SU-DHL-6 (cell line): ENCODE measurements around the gene ANKS1B.

Source experiments
- H2AFZ ChIP-seq: fragments of 200-600 bp; sonication (generic); 2 replicates; pipeline ENCODE4 v1.6.1; 2014; ENCODE audit warnings: low read depth, mild to moderate bottlenecking, moderate library complexity, mixed read lengths, antibody characterized with exemption, low read length; ENCODE audit not compliant: severe bottlenecking
- H3F3A ChIP-seq: fragments of 200-600 bp; shearing (Covaris generic); 2 replicates; pipeline ENCODE4 v1.6.0; 2016; ENCODE audit warnings: antibody characterized with exemption, mild to moderate bottlenecking; ENCODE audit not compliant: insufficient read depth
- H3K27ac ChIP-seq: fragments of 200-600 bp; sonication (generic); 2 replicates; pipeline ENCODE4 v1.5.1; 2016; ENCODE audit warnings: low read depth, mild to moderate bottlenecking, low read length, moderate library complexity, mixed read lengths
- H3K27me3 ChIP-seq: fragments of 200-600 bp; sonication (generic), shearing (Covaris generic); 2 replicates; pipeline ENCODE4 v1.6.0; 2014; ENCODE audit warnings: mild to moderate bottlenecking, low read length
- H3K36me3 ChIP-seq: fragments of 200-600 bp; sonication (generic); 2 replicates; pipeline ENCODE4 v1.6.1; 2014; ENCODE audit warnings: mild to moderate bottlenecking, low read length, mixed read lengths
- H3K4me2 ChIP-seq: fragments of 300-600, 200-600 bp; shearing (Covaris generic), sonication (generic); 2 replicates; pipeline ENCODE4 v1.6.0; 2014; ENCODE audit warnings: low read length, low read depth, mild to moderate bottlenecking; ENCODE audit not compliant: poor library complexity, severe bottlenecking
- H3K4me3 ChIP-seq: fragments of 200-600 bp; sonication (generic); 2 replicates; pipeline ENCODE4 v1.5.1; 2014; ENCODE audit warnings: antibody characterized with exemption, low read length, mild to moderate bottlenecking, mixed read lengths; ENCODE audit not compliant: insufficient read depth, poor library complexity, severe bottlenecking
- H3K79me2 ChIP-seq: fragments of 200-600 bp; sonication (generic); 2 replicates; pipeline ENCODE4 v1.6.1; 2014; ENCODE audit warnings: mild to moderate bottlenecking, low read length, moderate library complexity; ENCODE audit not compliant: insufficient read depth
- H3K9ac ChIP-seq: fragments of 200-600 bp; sonication (generic); 2 replicates; pipeline ENCODE4 v1.7.0; 2014; ENCODE audit warnings: mild to moderate bottlenecking, low read length
- H3K9me2 ChIP-seq: fragments of 200-600 bp; sonication (generic); replicated peaks from 2 replicates; pipeline ENCODE4 v1.6.1; 2014; ENCODE audit warnings: low read length; ENCODE audit not compliant: insufficient read depth
- H3K9me3 ChIP-seq: fragments of 200-600 bp; sonication (generic); 2 replicates; pipeline ENCODE4 v1.6.1; 2014; ENCODE audit warnings: low read length, mixed read lengths; ENCODE audit not compliant: insufficient read depth
- H4K20me1 ChIP-seq: fragments of 200-600 bp; sonication (generic); 2 replicates; pipeline ENCODE4 v1.6.1; 2014; ENCODE audit warnings: low read depth, mild to moderate bottlenecking, antibody characterized with exemption, low read length, moderate library complexity, mixed read lengths
- EZH2phosphoT487 ChIP-seq: fragments of 200-600 bp; sonication (generic), shearing (Covaris generic); conservative IDR thresholded peaks from 2 replicates; pipeline ENCODE4 v1.6.1; 2018; ENCODE audit warnings: mild to moderate bottlenecking, antibody characterized with exemption, low read length, moderate library complexity, mixed read lengths
- TF ChIP-seq, protein P1 (sequence below): fragments of 200-600 bp; sonication (generic); IDR thresholded peaks from one replicate; pipeline ENCODE4 v1.5.1; 2017; ENCODE audit warnings: antibody characterized with exemption, mild to moderate bottlenecking, low read length, moderate library complexity; ENCODE audit not compliant: insufficient read depth, poor library complexity, severe bottlenecking

The ANKS1B gene

DNA sequence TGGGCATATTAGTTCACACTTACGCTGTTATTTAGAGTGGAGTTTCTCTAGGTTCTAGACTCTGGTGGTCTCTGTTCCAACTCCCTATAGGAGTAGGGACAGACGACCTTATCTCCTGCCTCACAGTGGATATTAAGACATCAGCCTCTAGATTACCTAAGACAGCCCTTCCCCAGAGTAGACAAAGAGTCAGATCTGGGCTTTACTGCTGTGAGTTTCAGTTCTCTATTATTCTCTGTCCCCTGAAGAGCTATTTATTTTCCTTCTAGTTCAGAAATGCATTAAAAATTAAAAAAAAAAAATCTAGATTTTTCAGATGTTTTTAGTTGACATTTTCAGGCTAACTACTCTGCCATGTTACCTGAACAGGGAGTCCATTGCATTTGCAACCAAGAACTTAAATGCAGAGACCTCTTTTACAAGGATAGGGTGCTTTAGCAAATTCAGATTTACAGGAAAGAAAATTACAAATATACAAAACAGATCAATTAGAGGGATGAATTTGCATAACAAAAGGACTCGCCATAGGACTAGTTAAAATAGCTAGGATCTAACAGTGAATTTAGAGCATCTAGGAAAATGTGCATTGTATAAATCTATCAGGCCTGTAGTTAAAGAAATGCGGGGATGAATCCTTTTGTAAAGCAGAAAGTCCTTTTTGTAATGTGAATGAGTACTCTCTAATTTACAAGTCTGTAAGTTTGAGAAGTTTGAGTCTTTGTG is 958.2 kb downstream of the ANKS1B start:
- H3K9me2 ChIP-seq: no peaks in the 10 kb centered on the region
- no peaks in the 10 kb centered on the region for H3K36me3 ChIP-seq
- no peaks in the 10 kb centered on the region for H3K9me3 ChIP-seq
- H3K9ac ChIP-seq: no peak overlapping the region
- H2AFZ ChIP-seq: no peak overlapping the region
- H3K27me3 ChIP-seq: no peaks in the 10 kb centered on the region
- H3K4me3 ChIP-seq: no peak overlapping the region
- H3K4me2 ChIP-seq: no peak overlapping the region
- no peaks in the 10 kb centered on the region for H4K20me1 ChIP-seq
- no peaks in the 10 kb centered on the region for H3F3A ChIP-seq
- no peaks in the 10 kb centered on the region for H3K79me2 ChIP-seq
- TF ChIP-seq, protein P1, sequence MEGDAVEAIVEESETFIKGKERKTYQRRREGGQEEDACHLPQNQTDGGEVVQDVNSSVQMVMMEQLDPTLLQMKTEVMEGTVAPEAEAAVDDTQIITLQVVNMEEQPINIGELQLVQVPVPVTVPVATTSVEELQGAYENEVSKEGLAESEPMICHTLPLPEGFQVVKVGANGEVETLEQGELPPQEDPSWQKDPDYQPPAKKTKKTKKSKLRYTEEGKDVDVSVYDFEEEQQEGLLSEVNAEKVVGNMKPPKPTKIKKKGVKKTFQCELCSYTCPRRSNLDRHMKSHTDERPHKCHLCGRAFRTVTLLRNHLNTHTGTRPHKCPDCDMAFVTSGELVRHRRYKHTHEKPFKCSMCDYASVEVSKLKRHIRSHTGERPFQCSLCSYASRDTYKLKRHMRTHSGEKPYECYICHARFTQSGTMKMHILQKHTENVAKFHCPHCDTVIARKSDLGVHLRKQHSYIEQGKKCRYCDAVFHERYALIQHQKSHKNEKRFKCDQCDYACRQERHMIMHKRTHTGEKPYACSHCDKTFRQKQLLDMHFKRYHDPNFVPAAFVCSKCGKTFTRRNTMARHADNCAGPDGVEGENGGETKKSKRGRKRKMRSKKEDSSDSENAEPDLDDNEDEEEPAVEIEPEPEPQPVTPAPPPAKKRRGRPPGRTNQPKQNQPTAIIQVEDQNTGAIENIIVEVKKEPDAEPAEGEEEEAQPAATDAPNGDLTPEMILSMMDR: no peak
- H3K27ac ChIP-seq: no peak overlapping the region

DNA sequence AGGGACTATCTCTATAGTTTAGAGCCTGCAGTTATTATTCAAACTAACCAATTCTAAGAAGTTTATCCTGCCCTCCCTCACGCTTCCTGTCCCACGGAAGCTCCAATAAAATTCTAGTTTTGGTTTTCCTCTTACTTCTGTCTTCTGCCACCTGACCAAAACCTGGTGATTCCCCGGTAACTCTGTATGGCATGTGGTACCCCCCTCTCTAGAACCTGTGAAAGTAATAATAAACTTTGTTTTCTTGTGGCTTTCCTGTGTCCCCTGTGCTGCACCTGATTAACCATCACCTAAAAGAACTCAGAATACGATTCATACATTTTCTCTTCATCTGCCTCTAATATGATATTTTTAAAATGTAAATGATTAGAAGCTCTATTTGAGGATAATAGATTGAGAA is 959.9 kb downstream of the ANKS1B start:
- H3K27me3 ChIP-seq: no peaks in the 10 kb centered on the region
- H4K20me1 ChIP-seq: no peaks in the 10 kb centered on the region
- no peak overlapping the region for H3K27ac ChIP-seq
- no peaks in the 10 kb centered on the region for H3K9me2 ChIP-seq
- H3F3A ChIP-seq: no peaks in the 10 kb centered on the region
- H2AFZ ChIP-seq: no peak overlapping the region
- H3K9me3 ChIP-seq: no peaks in the 10 kb centered on the region
- H3K36me3 ChIP-seq: no peaks in the 10 kb centered on the region
- TF ChIP-seq, protein P1: no peak
- no peak for TF ChIP-seq EZH2phosphoT487
- H3K79me2 ChIP-seq: no peaks in the 10 kb centered on the region
- no peak overlapping the region for H3K4me3 ChIP-seq
- H3K9ac ChIP-seq: no peak overlapping the region
- H3K4me2 ChIP-seq: no peak overlapping the region

DNA sequence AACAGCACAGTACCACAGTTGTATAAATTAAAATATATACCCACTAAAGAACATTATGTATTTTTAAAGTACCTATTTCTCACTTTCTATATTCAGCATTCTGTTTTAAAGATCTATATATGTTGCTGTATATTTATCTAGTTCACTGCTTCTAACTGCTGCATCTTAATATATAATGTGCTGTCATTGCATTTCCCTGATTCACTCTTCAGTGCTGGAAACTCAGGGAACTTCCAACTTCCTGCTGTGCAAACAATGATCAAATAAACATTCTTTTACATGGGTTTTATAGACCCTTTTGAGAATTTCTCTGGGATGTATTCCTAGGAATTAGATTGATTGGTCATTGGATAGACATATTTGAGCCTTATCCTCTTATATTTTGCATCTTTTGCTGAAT is 960.5 kb downstream of the ANKS1B start:
- Histone ChIP-seq H3K27ac (no peak overlapping the region), H3K9me2 (no peaks in the 10 kb centered on the region), H3K9me3 (no peaks in the 10 kb centered on the region), H3K4me2 (no peak overlapping the region), H3K27me3 (no peaks in the 10 kb centered on the region), H4K20me1 (no peaks in the 10 kb centered on the region), H3K4me3 (no peak overlapping the region), H3K79me2 (no peaks in the 10 kb centered on the region), H3K9ac (no peak overlapping the region), H2AFZ (no peak overlapping the region), H3K36me3 (no peaks in the 10 kb centered on the region), H3F3A (no peaks in the 10 kb centered on the region)
- TF ChIP-seq, protein P1: no peak
- TF ChIP-seq EZH2phosphoT487: no peak
